A549 (cell line): ENCODE results near the gene NGRN. TPM values are rescaled to one million over a fixed set of nuclear protein-coding genes. Genes with fewer than 3 reads are reported as not detected.
A peak's percentile ranks its signal among the peaks of the same experiment; 100 is the strongest.

Experiments used
- ATAC-seq, 2 experiments: fragments of 200-7000 bp in 1 of 2; fragments of >200 bp in 1 of 2; cut with Nextera tagmentation in 1 of 2; cut with Tn5 transposase in 1 of 2; 3 replicates each; pipeline versions ENCODE4 v1.8.0 to v1.9.1; 2018 to 2020; ENCODE audit warnings: mild to moderate bottlenecking in 1 of 2, moderate library complexity in 1 of 2
- CTCF ChIA-PET: fragments of 300-600 bp; sonication (Branson Sonifier 250); formaldehyde crosslinking; extraction: SDS; loops from one replicate; lab custom pipeline; 2021; ENCODE audit warnings: antibody characterized with exemption, inconsistent platforms; lab: Yijun Ruan, JAX
- POLR2A ChIA-PET: fragments of 350-600 bp; formaldehyde crosslinking; extraction: SDS; loops from one replicate; lab custom pipeline; 2021; ENCODE audit warnings: antibody characterized with exemption, inconsistent platforms; lab: Yijun Ruan, JAX
- DNase-seq, 2 experiments: peaks; one replicate each; pipeline versions ENCODE4 v3.0.0 to v3.0.0-alpha.2; 2011 to 2016; ENCODE audit warnings: low read depth in 1 of 2, low spot score in 1 of 2
- FAIRE-seq: peaks from 2 replicates; lab custom pipeline; 2011; peaks lifted over from hg19 to GRCh38; lab: Jason Lieb, UNC
- H3K27ac ChIP-seq, 2 experiments: fragments of >200 bp; sonication (Bioruptor Twin); formaldehyde crosslinking; 3 replicates each; pipeline ENCODE4 v1.5.1; 2016 to 2017
- H3K4me1 ChIP-seq: fragments of >200 bp; sonication (Bioruptor Twin); formaldehyde crosslinking; 3 replicates; pipeline ENCODE4 v1.6.1; 2016
- H3K4me2 ChIP-seq: fragments of >200 bp; sonication (Bioruptor Twin); formaldehyde crosslinking; 3 replicates; pipeline ENCODE4 v1.6.1; 2016
- H3K4me3 ChIP-seq: fragments of >200 bp; sonication (Bioruptor Twin); formaldehyde crosslinking; 3 replicates; pipeline ENCODE4 v1.5.1; 2016
- H3K9me3 ChIP-seq: fragments of >200 bp; sonication (Bioruptor Twin); formaldehyde crosslinking; 3 replicates; pipeline ENCODE4 v1.6.1; 2016
- KDM5A ChIP-seq: fragments of 200-600 bp; sonication (generic); IDR thresholded peaks from 2 replicates; pipeline ENCODE4 v1.6.1; 2016; ENCODE audit warnings: antibody characterized with exemption, mild to moderate bottlenecking
- ZFP36 ChIP-seq: fragments of 450-650 bp; IDR thresholded peaks from 2 replicates; pipeline ENCODE4 v1.6.1; 2014; ENCODE audit warnings: borderline replicate concordance; ENCODE audit not compliant: partially characterized antibody
- WGBS: methylation state at CpG from one replicate; pipeline ENCODE4 v1.1.6; 2017; ENCODE audit errors: missing lambda C conversion rate; 5-methylcytosine and 5-hydroxymethylcytosine counted together
- polyA plus RNA-seq, 4 experiments: library from polyadenylated mRNA; depleted of rRNA in 3 of 4; stranded (reverse); fragments of >200 nt; fragmentation: RNase III in 1 of 4; extraction: RNeasy Plus Mini Kit Qiagen cat#74134 plus additional on column Dnase treatment in 1 of 4; gene quantifications; 2 replicates in 3 of 4; 3 replicates in 1 of 4; pipeline ENCODE4 v1.2.3, GENCODE V29; 2011 to 2017
- small RNA-seq, 6 experiments: library from RNA; depleted of rRNA; stranded (forward); fragments of <200 nt; gene quantifications; one replicate each; pipeline ENCODE3, GENCODE V24; 2012

The NGRN gene
- polyA plus RNA-seq, 2 of the 4 experiments (the other 2 are of a cell fraction) = 83.2 to 159 TPM

GRCh38 chr15:90320885-90321278, 55.4 kb downstream of the NGRN start:
- ChIA-PET CTCF (interaction anchor here (0.7 to 7.7 kb wide), 69 partner anchors 10 to 614 kb away, joined by 3 to 412 read pairs (median 9); partner anchors contain the start of genes FES, HDDC3, IQGAP1 and UNC45A), POLR2A (interaction anchor here (1.5 kb wide), 1 partner anchor 67 kb away, joined by 3 read pairs; the partner anchor contains the start of gene IQGAP1)
- H3K4me2 ChIP-seq = peak overlapping the region; percentile 74; the same call in 2 of the 3 replicates
- no peak for DNase-seq
- peaks cover 7% of the 10 kb centered on the region for H3K4me1 ChIP-seq
- no peak overlapping the region for H3K4me3 ChIP-seq
- TF ChIP-seq ZFP36 = no peak
- no peak for TF ChIP-seq KDM5A
- TF ChIP-seq, all 56 proteins: peak for 0
- WGBS = 36% methylated on average over 1 of the region's 1 CpG
- FAIRE-seq (no peak), ATAC-seq (no peak)
- no peak overlapping the region; a peak in 1 of 6 replicates for H3K27ac ChIP-seq
- no peaks in the 10 kb centered on the region for H3K9me3 ChIP-seq

Small RNA genes within 50 kb of the gene (small RNA-seq; reads per million reads assigned to genes)
- gene AC091167.3 = 0 reads per million in 6 experiments
- gene RN7SL736P = 0 reads per million in 6 experiments

Other genes starting within 250 kb of the NGRN start
- 31.8 and 37.7 TPM in 2 replicates for gene IDH2, start 163.2 kb upstream of the NGRN start, polyA plus RNA-seq (2011; rRNA removed)
- 29.9 to 32.8 TPM (median 32.2 TPM) in 3 replicates for gene IDH2, start 163.2 kb upstream of the NGRN start, polyA plus RNA-seq (2017; fragmentation: RNase III; extraction: RNeasy Plus Mini Kit Qiagen cat#74134 plus additional on column Dnase treatment)
- gene SEMA4B, start 64.3 kb upstream of the NGRN start, polyA plus RNA-seq (2011; rRNA removed) = 45.3 and 61.0 TPM in 2 replicates
- 39.2 to 55.6 TPM (median 47.1 TPM) in 3 replicates for gene SEMA4B, start 64.3 kb upstream of the NGRN start, polyA plus RNA-seq (2017; fragmentation: RNase III; extraction: RNeasy Plus Mini Kit Qiagen cat#74134 plus additional on column Dnase treatment)
- gene CIB1, start 31.7 kb upstream of the NGRN start, polyA plus RNA-seq (2011; rRNA removed) = 84.1 and 130 TPM in 2 replicates
- gene CIB1, start 31.7 kb upstream of the NGRN start, polyA plus RNA-seq (2017; fragmentation: RNase III; extraction: RNeasy Plus Mini Kit Qiagen cat#74134 plus additional on column Dnase treatment) = 119 to 124 TPM (median 120 TPM) in 3 replicates
- 5.4 and 5.7 TPM in 2 replicates for gene GDPGP1, start 31.5 kb upstream of the NGRN start, polyA plus RNA-seq (2011; rRNA removed)
- 3.8 to 5.1 TPM (median 4.4 TPM) in 3 replicates for gene GDPGP1, start 31.5 kb upstream of the NGRN start, polyA plus RNA-seq (2017; fragmentation: RNase III; extraction: RNeasy Plus Mini Kit Qiagen cat#74134 plus additional on column Dnase treatment)
- 0.56 and 0.61 TPM in 2 replicates for gene TTLL13, start 16.1 kb upstream of the NGRN start, polyA plus RNA-seq (2011; rRNA removed)
- 0.17 to 0.29 TPM (median 0.24 TPM) in 3 replicates for gene TTLL13, start 16.1 kb upstream of the NGRN start, polyA plus RNA-seq (2017; fragmentation: RNase III; extraction: RNeasy Plus Mini Kit Qiagen cat#74134 plus additional on column Dnase treatment)
- 1.2 and 1.4 TPM in 2 replicates for gene ZNF774, start 86.6 kb downstream of the NGRN start, polyA plus RNA-seq (2011; rRNA removed)
- gene ZNF774, start 86.6 kb downstream of the NGRN start, polyA plus RNA-seq (2017; fragmentation: RNase III; extraction: RNeasy Plus Mini Kit Qiagen cat#74134 plus additional on column Dnase treatment) = 0.94 to 1.3 TPM (median 1.2 TPM) in 3 replicates
- 168 and 181 TPM in 2 replicates for gene IQGAP1, start 122.6 kb downstream of the NGRN start, polyA plus RNA-seq (2011; rRNA removed)
- gene IQGAP1, start 122.6 kb downstream of the NGRN start, polyA plus RNA-seq (2017; fragmentation: RNase III; extraction: RNeasy Plus Mini Kit Qiagen cat#74134 plus additional on column Dnase treatment) = 100 to 108 TPM (median 103 TPM) in 3 replicates